Astrocyte (in vitro differentiated cells and primary cell): ENCODE results near the gene MMP8. TPM values are rescaled to one million over a fixed set of nuclear protein-coding genes. Genes with fewer than 3 reads are reported as not detected.

ENCODE experiments used
- DNase-seq: peaks from one replicate; pipeline ENCODE4 v3.0.0-alpha.2; 2010; ENCODE audit warnings: low read depth
- FAIRE-seq: peaks from 2 replicates; lab custom pipeline; 2011; peaks lifted over from hg19 to GRCh38; lab: Jason Lieb, UNC
- H2AFZ ChIP-seq: 2 replicates; pipeline ENCODE4 v1.6.0; 2012; ENCODE audit warnings: low read depth, low read length, inconsistent platforms
- H3K27ac ChIP-seq: 2 replicates; pipeline ENCODE4 v1.5.1; 2011; ENCODE audit warnings: low read depth, low read length, inconsistent platforms
- H3K27me3 ChIP-seq: 2 replicates; pipeline ENCODE4 v1.6.0; 2011; ENCODE audit warnings: low read length, inconsistent platforms; ENCODE audit not compliant: insufficient read depth
- H3K36me3 ChIP-seq: 2 replicates; pipeline ENCODE4 v1.5.1; 2011; ENCODE audit warnings: low read length, inconsistent platforms; ENCODE audit not compliant: insufficient read depth
- H3K4me1 ChIP-seq: 2 replicates; pipeline ENCODE4 v1.5.1; 2011; ENCODE audit warnings: low read length, inconsistent platforms; ENCODE audit not compliant: insufficient read depth
- H3K4me2 ChIP-seq: 2 replicates; pipeline ENCODE4 v1.6.0; 2012; ENCODE audit warnings: low read length, inconsistent platforms
- H3K4me3 ChIP-seq: 2 replicates; pipeline ENCODE4 v1.5.1; 2011; ENCODE audit warnings: low read depth, mild to moderate bottlenecking, low read length, inconsistent platforms; ENCODE audit not compliant: insufficient read depth
- H3K79me2 ChIP-seq: 2 replicates; pipeline ENCODE4 v1.6.0; 2012; ENCODE audit warnings: mild to moderate bottlenecking, low read length, inconsistent platforms; ENCODE audit not compliant: insufficient read depth
- H3K9ac ChIP-seq: 2 replicates; pipeline ENCODE4 v1.6.0; 2012; ENCODE audit warnings: mild to moderate bottlenecking, low read length, inconsistent platforms
- H3K9me3 ChIP-seq: 2 replicates; pipeline ENCODE4 v1.5.1; 2012; ENCODE audit warnings: low read depth, mild to moderate bottlenecking, low read length, inconsistent platforms; ENCODE audit not compliant: insufficient read depth
- H4K20me1 ChIP-seq: 2 replicates; pipeline ENCODE4 v1.6.0; 2012; ENCODE audit warnings: low read length, inconsistent platforms; ENCODE audit not compliant: insufficient read depth
- H3K27ac Mint-ChIP-seq: one replicate; pipeline ENCODE4 v1.8.0; 2021; ENCODE audit warnings: mild to moderate bottlenecking, mixed read lengths; ENCODE audit not compliant: unreplicated experiment
- H3K27me3 Mint-ChIP-seq: one replicate; pipeline ENCODE4 v1.8.0; 2021; ENCODE audit warnings: low read depth, mixed read lengths; ENCODE audit not compliant: unreplicated experiment
- H3K36me3 Mint-ChIP-seq: one replicate; pipeline ENCODE4 v1.8.0; 2021; ENCODE audit warnings: low read depth, mixed read lengths; ENCODE audit not compliant: unreplicated experiment
- H3K4me1 Mint-ChIP-seq: one replicate; pipeline ENCODE4 v1.8.0; 2021; ENCODE audit warnings: low read depth, mixed read lengths; ENCODE audit not compliant: unreplicated experiment
- H3K4me3 Mint-ChIP-seq: one replicate; pipeline ENCODE4 v1.8.0; 2021; ENCODE audit warnings: mild to moderate bottlenecking, moderate library complexity, mixed read lengths; ENCODE audit not compliant: unreplicated experiment
- H3K9me3 Mint-ChIP-seq: one replicate; pipeline ENCODE4 v1.8.0; 2021; ENCODE audit warnings: mild to moderate bottlenecking, mixed read lengths; ENCODE audit not compliant: unreplicated experiment
- CTCF ChIP-seq: IDR thresholded peaks from 2 replicates; pipeline ENCODE4 v1.5.1; 2011; ENCODE audit warnings: low read depth, mild to moderate bottlenecking, inconsistent platforms, low read length, moderate library complexity; ENCODE audit not compliant: insufficient read depth
- EZH2 ChIP-seq: IDR thresholded peaks from 2 replicates; pipeline ENCODE4 v1.6.1; 2012; ENCODE audit warnings: mild to moderate bottlenecking, low read length, inconsistent platforms; ENCODE audit not compliant: insufficient read depth
- total RNA-seq: library from RNA; stranded (reverse); gene quantifications from 2 replicates; pipeline ENCODE4 v1.2.1, GENCODE V29; 2021

MMP8 gene
- total RNA-seq, 1 donor from 2014 or later = not detected

DNA sequence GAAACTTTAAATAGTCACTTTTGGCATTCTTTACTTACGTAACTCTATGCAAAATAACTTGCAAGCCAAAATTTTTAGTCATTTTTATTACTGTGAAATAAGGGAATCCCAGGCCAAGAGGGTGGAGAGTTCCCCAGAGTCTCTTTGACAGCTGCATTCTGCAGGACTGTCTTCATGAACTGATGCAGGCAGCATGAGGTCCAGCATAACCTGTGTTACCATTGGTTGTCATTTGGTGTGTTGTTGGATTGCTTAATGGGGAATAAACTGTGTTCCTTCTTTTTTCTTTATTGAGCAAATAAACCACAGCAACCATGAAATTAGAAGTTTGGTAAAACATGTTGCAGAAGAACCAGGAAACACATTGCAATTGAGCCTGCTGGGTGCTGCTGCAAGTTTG lies 43.8 kb downstream of the MMP8 start:
- H3K4me1 Mint-ChIP-seq = no peaks in the 10 kb centered on the region
- H3K27ac Mint-ChIP-seq = no peak overlapping the region
- peaks cover 3% of the 10 kb centered on the region for H3K27me3 Mint-ChIP-seq
- TF ChIP-seq CTCF (no peak), EZH2 (no peak)
- FAIRE-seq (no peak), DNase-seq (peak; percentile 3)
- Histone ChIP-seq H3K4me3 (no peak overlapping the region), H3K36me3 (no peaks in the 10 kb centered on the region), H3K4me2 (no peak overlapping the region), H3K4me1 (no peaks in the 10 kb centered on the region), H3K9ac (no peak overlapping the region), H3K27ac (no peak overlapping the region), H3K27me3 (no peaks in the 10 kb centered on the region), H2AFZ (no peak overlapping the region), H3K9me3 (no peaks in the 10 kb centered on the region), H4K20me1 (no peaks in the 10 kb centered on the region), H3K79me2 (no peaks in the 10 kb centered on the region)
- no peaks in the 10 kb centered on the region for H3K36me3 Mint-ChIP-seq
- H3K9me3 Mint-ChIP-seq = no peaks in the 10 kb centered on the region
- H3K4me3 Mint-ChIP-seq = no peak overlapping the region

GRCh38 chr11:102678022-102678421 lies 46.7 kb downstream of the MMP8 start:
- H3K27ac ChIP-seq = no peak overlapping the region
- H3K79me2 ChIP-seq = no peaks in the 10 kb centered on the region
- no peak overlapping the region for H2AFZ ChIP-seq
- TF ChIP-seq EZH2 (no peak), CTCF (no peak)
- no peaks in the 10 kb centered on the region for H3K9me3 ChIP-seq
- no peak overlapping the region for H3K4me2 ChIP-seq
- no peak overlapping the region for H3K27ac Mint-ChIP-seq
- no peaks in the 10 kb centered on the region for H3K9me3 Mint-ChIP-seq
- FAIRE-seq (no peak), DNase-seq (no peak)
- H3K4me1 Mint-ChIP-seq = no peaks in the 10 kb centered on the region
- H3K9ac ChIP-seq = no peak overlapping the region
- peaks cover 3% of the 10 kb centered on the region for H3K27me3 Mint-ChIP-seq
- H4K20me1 ChIP-seq = no peaks in the 10 kb centered on the region
- no peaks in the 10 kb centered on the region for H3K36me3 Mint-ChIP-seq
- no peak overlapping the region for H3K4me3 Mint-ChIP-seq
- no peaks in the 10 kb centered on the region for H3K36me3 ChIP-seq
- no peaks in the 10 kb centered on the region for H3K4me1 ChIP-seq
- H3K4me3 ChIP-seq = no peak overlapping the region
- peaks cover 2% of the 10 kb centered on the region for H3K27me3 ChIP-seq

- FAIRE-seq (no peak), DNase-seq (no peak)
- Histone ChIP-seq H3K36me3 (no peaks in the 10 kb centered on the region), H3K27me3 (peaks cover 2% of the 10 kb centered on the region), H2AFZ (no peak overlapping the region), H3K4me3 (no peak overlapping the region), H4K20me1 (no peaks in the 10 kb centered on the region), H3K9ac (no peak overlapping the region), H3K27ac (no peak overlapping the region), H3K4me1 (no peaks in the 10 kb centered on the region), H3K79me2 (no peaks in the 10 kb centered on the region), H3K4me2 (no peak overlapping the region), H3K9me3 (no peaks in the 10 kb centered on the region)
- Mint-ChIP-seq H3K4me3 (no peak overlapping the region), H3K4me1 (no peaks in the 10 kb centered on the region), H3K27ac (no peak overlapping the region), H3K36me3 (no peaks in the 10 kb centered on the region), H3K9me3 (no peaks in the 10 kb centered on the region), H3K27me3 (peaks cover 3% of the 10 kb centered on the region)
- TF ChIP-seq EZH2 = no peak
- no peak for TF ChIP-seq CTCF
These were observed 48.7 kb downstream of the MMP8 start for GRCh38 chr11:102676084-102676483.
